Left ventricle myocardium superior (tissue), 1 donor: ENCODE data around the gene UNC79. TPM values are rescaled to one million over a fixed set of nuclear protein-coding genes. Genes with fewer than 3 reads are reported as not detected.
A peak's percentile ranks its signal among the peaks of the same experiment; 100 is the strongest.

Source experiments
- ATAC-seq: fragments of 200-7000 bp; cut with Tn5 transposase; one replicate; pipeline ENCODE4 v1.9.1; 2020; ENCODE audit warnings: mild to moderate bottlenecking, moderate library complexity
- DNase-seq: peaks from one replicate; pipeline ENCODE4 v3.0.0-alpha.2; 2020
- intact Hi-C: fragments of 100-400 bp; cut with micrococcal nuclease; formaldehyde crosslinking; loops from one replicate; pipeline ENCODE4 v1.11.0; 2022
- total RNA-seq: library from RNA; stranded (reverse); fragmentation: NEBNext Ultra II Directional; extraction: Animal tissue kit (Norgen Biotek cat#: 25700); gene quantifications from one replicate; pipeline ENCODE4 v1.2.1, GENCODE V29; 2021
- donor health status: DM: no; HTN: yes; CAD: no; lungs with severe emphysema.

UNC79 gene
- total RNA-seq, 1 donor from 2014 or later: 0.25 TPM

DNA sequence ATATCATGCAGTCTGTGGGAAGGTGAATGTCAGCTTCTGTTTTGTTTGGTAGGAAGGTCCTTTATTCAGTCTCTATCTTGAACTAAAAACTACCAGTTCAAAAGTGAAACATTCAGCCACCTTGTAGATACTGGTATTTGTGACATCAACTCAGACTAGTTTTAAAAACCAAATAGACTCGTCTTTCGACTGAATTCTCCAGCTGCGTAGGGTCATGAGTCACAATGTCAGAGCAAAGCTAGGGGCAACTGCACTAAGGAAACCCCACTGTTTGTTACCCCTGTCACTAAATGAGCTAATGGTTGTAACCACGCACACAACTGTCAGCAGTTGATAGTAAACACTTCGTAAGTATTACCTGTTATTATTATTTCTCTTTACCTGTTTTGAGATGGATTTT is 212.9 kb downstream of the UNC79 start:
- ATAC-seq (no peak), DNase-seq (no peak)
- intact Hi-C loops: no loop called here

- DNase-seq (no peak), ATAC-seq (no peak)
- intact Hi-C loops: no loop called here
Observed at GRCh38 chr14:93645200-93645599, 214.5 kb downstream of the UNC79 start.

DNA sequence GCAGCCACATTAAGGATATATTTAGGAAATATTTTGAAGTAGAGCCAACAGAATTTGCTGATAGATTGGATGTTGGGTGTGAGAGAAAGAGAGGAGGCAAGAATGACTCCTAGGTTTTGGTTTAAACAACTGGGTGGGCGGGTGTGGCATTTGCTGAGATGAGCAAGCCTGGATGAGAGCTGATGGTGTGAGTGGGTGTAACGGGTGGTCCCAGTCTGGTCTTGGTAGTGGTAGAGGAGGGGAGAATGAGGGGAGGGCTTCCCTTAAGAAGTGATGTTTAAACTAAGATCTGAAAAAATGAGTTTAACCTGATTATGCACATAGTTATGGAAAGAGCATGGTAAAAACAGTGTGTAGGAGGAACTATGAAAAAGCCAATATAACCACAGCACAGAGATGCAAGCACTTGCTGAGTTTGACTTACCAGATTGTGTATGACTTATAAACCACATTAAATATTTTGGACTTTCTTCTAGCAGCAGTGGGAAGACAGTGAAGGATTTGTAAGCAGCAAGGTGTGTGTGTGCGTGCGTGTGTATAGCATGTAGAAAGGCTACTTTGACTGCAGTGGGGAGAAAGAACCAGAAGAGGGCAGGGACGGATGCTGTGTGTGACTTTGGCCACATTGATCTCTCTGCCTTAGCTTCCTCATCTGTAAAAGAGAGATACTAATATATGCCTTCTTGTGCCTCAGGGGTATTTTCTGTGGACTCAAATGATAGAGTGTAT is 217.9 kb downstream of the UNC79 start:
- intact Hi-C loops: no loop called here
- no peak for DNase-seq
- ATAC-seq: peak; percentile 53

DNA sequence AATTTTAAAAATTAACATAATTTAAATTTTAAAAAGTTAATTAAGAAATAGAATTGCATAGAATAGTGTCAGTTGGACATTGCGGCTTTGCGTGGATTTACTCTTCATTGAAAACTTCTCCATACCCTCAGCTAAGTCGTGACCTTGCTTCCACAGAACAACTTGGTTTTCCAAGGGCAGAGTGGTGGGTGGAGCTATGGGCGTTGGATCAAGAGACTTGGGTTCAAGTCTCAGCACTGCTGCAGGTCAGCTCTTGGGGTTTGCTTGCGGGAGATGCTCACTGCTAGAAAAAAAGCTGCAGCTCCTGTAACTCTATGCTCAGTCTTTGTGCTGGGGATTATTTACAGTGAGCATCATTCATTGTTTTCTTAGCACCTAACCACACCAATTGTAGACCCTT is 223.9 kb downstream of the UNC79 start:
- intact Hi-C loops: no loop called here
- no peak for DNase-seq
- no peak for ATAC-seq

DNA sequence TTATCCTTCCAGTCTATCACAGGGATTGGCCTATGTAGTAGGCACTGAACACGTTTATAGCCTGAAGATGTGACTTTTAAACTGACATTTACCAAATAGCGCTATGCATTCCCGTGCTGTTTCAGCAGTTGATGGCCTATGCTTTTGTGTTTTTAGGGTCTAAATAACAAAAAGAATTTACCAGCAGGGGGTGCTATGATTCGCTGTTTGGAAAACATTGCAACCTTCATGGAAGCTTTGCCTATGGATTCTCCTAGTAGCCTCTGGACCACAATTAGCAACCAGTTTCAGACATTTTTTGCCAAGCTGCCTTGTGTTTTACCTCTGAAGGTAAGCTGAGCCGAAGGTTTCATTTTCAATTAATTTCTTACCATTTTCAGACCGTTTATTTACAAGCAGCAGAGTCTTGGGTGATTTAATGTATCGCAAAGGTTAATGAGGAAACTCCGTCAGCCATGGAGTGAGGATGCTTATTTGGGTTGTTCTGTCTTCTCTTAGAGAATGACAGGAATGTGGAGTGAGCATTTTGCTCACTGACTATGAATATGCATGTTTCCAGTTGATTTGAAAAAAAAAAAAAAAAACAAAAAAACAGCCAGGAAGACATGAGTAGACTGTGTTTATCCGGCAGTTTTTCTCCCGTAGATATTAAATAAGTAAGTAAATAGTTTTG is 224.5 kb downstream of the UNC79 start:
- intact Hi-C loops: loop anchor here (5.0 kb wide), 1 partner anchor 237 kb away; no protein-coding TSS in a partner anchor
- ATAC-seq: peak; percentile 46
- DNase-seq: no peak

GRCh38 chr14:93657875-93658274 is 227.1 kb downstream of the UNC79 start:
- intact Hi-C loops: loop anchor here (5.0 kb wide), 1 partner anchor 234 kb away; no protein-coding TSS in a partner anchor
- no peak for ATAC-seq
- no peak for DNase-seq

GRCh38 chr14:93663317-93663716 is 232.6 kb downstream of the UNC79 start:
- DNase-seq (no peak), ATAC-seq (no peak)
- intact Hi-C loops: no loop called here

DNA sequence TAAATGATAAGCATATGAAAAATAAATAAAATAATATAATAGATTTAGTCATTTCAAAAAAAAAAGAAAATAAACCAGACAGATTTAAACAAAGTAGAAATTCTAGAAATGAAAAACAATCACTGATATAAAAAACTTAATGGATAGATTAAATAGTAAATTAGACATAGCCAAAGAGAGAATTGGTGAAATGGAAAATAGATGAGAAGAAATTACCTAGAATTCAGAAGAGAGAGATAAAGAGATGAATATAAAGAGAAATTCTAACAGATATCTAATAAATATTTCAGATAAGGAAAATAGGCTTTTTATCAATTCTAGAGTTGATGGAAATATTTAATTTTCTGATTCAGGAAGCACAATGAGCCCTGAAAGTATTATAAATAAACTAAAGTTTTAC is 234.4 kb downstream of the UNC79 start:
- intact Hi-C loops: no loop called here
- DNase-seq (no peak), ATAC-seq (no peak)

- no peak for DNase-seq
- ATAC-seq: no peak
- intact Hi-C loops: no loop called here
Observed at GRCh38 chr14:93669632-93670031, 238.9 kb downstream of the UNC79 start.

DNA sequence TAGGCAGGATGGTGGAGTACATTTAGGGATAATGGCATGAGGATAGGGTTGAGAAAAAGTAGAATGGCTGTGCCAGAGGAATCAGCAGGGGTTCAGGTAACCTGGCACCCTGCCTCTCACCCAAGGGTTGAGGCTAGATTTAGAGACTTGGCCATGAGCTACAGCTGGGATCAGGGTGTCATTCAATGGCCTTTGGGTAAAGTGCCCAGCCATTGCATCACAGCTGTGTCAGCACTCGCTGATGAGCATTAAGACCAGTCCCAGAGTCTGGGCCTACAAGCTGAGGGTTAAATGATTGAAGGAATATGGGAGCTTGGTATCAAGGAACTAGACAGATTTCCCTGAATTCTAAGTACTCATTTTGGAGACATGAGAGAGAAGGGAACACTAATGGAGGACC is 243.6 kb downstream of the UNC79 start:
- DNase-seq (no peak), ATAC-seq (no peak)
- intact Hi-C loops: no loop called here

- intact Hi-C loops: no loop called here
- ATAC-seq (peak; percentile 50), DNase-seq (no peak)
Observed at GRCh38 chr14:93675651-93676050, 244.9 kb downstream of the UNC79 start.

DNA sequence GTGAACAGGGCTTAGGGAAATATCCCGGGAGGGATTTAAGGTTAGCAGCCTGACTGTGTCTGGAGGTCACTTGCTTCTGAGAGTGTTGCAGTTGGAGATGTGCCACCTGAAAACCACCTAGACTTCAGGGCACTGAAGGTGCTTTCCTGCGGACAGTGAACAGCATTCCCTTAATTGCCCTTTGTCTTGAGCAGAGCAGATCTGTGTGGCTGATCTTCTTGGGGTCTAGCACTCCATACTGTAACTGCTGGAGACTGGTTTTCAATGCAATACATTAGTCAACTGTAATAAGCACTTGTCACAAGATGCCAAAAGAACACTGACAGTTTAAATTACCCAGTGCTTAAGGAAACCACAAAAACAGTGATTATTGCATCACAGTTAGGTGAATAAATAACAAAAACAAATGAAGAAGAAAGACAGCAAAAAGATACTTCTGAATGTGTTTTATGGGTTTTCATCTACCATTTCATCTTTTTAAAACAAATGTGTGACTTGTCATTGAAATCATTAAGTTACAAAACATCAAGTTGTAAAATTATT is 245.7 kb downstream of the UNC79 start:
- intact Hi-C loops: no loop called here
- ATAC-seq: no peak
- DNase-seq: no peak

GRCh38 chr14:93682459-93682858 is 251.7 kb downstream of the UNC79 start:
- no peak for DNase-seq
- intact Hi-C loops: no loop called here
- no peak for ATAC-seq

DNA sequence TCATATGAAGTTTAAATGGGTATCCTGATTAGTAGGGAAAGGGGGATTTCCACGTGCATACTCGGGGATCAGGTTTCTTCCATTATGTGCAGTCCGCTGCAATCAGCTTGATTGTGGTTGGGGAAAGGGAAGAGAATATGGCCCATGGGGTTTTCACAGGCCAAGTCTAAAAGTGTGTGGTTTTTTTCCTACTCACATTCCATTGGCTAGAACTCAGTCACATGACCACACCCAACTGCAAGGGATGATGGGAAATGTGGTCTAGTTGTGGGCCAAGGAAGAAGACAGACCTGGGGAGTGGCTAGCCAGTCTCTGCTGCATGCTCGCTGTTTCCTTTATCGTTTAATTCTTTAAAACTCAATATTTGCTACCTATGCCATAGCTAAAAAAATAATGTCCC is 252.5 kb downstream of the UNC79 start:
- intact Hi-C loops: no loop called here
- DNase-seq (no peak), ATAC-seq (no peak)

DNA sequence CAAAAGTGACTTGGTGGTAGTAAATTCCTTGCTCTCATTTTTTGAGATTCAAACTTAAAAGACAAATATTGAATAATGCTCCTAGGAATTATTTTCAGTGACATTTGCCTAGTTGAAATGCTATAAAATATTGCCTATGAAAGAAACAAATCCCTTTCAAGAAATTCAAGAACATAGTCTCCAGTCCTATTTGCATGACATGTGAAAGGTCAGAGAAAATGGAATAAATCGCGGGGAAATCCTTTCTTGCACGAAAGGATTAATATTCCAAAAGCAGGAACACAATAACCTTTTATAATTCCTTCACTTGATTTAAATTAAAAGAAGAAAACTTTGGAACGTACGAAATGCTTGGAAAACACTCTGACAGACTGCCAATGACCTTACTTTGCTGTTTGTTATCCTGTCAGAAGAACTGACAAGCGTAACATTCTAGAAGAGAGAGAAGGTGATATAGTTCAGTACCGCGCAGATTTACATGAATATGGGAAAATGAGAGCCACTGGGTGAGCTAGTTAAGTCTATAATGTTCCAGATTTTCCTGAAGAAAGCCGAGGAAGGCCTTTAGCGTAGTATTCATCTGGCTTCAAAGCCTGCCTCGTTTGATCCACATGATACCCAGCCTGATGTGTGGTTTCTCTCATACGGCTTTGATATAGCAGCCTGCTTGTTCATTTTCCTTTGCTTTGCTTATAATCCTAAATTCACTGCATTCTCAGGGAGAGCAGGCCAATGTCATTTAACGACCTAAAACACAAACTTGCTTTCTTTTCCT is 254.6 kb downstream of the UNC79 start:
- DNase-seq: no peak
- intact Hi-C loops: no loop called here
- no peak for ATAC-seq

- intact Hi-C loops: no loop called here
- DNase-seq: no peak
- ATAC-seq: no peak
Observed at GRCh38 chr14:93686268-93686667, 255.5 kb downstream of the UNC79 start.

- intact Hi-C loops: no loop called here
- no peak for ATAC-seq
- no peak for DNase-seq
Observed at GRCh38 chr14:93688239-93688666, 257.5 kb downstream of the UNC79 start.

GRCh38 chr14:93688820-93689219 is 258.1 kb downstream of the UNC79 start:
- intact Hi-C loops: no loop called here
- no peak for ATAC-seq
- no peak for DNase-seq

DNA sequence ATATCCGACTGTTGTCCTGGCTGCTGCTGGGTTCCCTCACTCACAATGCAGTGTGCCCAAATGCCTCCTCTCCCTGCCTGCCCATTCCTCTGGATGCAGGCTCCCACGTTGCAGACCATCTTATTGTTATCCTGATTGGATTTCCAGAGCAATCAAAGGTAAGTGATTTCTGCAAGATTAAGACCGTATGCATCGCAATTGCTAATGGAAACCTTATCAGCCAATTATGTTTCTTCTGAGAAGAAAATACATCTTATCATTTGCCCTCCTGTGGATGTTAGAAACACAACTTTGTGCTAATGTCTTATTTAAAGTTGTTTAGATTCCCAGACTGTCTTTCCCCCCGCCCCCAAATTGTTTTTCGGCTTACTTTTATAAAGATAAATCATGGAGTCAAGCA is 259.4 kb downstream of the UNC79 start:
- intact Hi-C loops: no loop called here

More for the DNA sequence above, 259.4 kb downstream of the UNC79 start:
- DNase-seq (no peak), ATAC-seq (no peak)
